ENCODE results near the gene ALOX12B. TPM values are rescaled to one million over a fixed set of nuclear protein-coding genes. Genes with fewer than 3 reads are reported as not detected.

ALOX12B gene
- not detected in 2 replicates for total RNA-seq

DNA sequence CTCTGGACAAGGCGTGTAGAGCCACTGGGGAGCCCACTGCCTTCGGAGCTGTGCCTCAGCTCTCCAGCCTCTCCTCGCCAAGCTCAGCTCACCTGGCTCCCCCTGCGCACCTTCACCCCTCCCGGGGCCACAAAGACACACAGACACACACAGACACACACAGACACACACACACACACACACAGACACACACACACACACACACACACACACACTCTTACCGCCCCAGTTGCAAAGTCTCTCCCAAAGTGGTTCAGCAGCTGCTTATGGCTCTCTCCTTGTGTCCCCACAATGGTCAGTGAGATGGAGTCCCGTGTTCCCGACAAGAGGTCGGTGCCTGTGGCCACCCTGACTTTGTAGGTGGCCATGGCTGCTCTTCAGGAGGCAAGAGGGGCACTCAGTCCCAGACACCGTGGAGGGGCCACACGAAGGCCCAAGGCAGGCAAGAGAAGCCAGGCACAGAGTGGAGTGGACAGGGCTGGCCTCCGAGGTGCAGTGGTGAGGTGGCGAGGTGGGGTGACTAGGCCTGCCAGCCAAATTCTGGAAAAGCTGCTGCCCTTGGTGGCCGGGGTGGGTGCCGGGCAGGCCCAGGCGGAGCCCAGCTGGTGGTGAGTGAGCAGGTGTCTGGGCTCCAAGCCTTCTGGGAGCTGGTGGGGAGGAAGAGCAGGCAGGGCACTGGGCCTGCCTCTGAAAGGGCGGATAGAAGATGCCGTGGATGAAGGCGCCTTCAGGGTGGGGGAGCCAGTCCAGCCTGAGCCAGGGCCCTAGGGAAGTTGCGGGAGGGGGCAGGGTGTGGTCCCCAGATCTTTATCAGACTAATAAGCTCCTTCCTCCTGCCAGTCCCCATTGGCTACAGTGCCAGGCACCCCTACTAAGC lies at the start of gene ALOX12B:
ALOX12B (minus strand) TSS at position 642 of the 877 bp plus-strand sequence; CDS start at position 368, 274 bp downstream.

DNA sequence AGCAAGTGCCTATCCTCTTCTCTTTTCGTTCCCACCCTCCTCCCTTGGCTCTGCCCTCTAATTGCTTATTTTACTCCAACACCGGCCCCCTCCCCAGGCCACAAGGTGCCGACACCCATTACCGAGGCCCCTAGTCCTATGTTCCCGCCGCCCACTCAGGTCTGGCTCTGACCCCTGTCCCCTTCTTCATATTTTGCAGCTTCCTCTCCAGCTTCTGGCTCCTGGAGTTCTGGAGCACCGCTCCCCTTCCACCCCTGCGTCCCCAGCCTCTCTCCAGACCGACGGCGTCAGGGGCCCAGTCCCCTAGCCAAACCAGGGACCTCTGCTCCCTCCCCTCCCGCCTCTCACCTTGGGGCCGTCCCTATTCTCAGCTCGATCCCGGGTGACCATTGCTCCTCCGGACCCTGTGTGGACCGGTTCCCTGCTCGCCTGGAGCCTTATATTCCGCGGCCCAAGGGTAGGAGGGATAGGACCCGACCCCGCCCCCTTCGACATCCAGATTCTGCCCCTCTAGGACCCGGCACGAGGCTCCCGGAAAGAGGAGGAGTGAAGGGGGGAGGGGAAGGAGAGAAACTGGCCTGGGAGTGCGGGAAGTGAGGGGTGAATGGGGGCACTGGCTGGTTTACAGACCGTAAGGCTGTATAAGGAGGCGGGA lies 36.3 kb upstream of the ALOX12B start, which contains the start of gene HES7:
HES7 (minus strand) TSS at position 412 of the 655 bp plus-strand sequence; CDS start at position 390, 22 bp downstream.

DNA sequence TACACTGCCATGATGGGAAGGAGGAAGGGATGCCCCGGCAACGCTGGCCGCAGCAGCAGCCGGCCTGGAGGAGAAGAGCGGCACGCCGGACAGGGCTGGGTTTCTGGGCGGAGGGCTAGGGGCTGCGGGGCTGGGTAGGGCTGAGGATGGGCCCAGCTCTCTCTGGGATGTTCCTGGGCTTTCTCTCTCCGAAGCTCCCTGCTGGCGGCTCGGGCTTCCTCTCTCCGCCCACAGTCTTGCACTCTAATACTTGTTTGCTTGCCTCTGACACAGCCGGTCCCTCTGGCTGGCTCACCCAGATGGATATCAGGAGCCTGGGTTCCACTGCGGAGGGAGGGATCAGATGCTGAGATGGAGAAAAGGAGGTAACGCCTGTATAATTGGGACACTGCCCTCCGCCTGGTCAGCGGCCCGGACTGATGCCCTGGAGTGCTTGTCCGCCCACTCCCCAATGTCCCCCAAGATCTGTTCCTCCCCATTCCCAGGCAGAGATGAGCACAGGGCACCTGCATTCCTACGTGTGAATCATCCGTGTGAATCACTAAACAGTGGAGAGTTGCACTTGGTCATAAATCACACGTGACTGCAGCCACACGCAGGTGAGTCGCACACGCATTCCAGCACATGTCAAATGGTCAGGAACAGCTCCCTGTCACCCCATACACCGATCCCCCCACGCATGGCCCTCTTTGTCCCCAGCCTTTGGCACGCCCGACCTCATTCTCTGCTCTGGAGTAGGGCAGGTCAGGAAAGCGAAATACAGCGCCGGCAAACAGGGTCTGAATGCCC lies 30.7 kb upstream of the ALOX12B start, which contains the start of gene ALOXE3:
ALOXE3 (minus strand) TSS at position 535 of the 789 bp plus-strand sequence; CDS start at position 11, 524 bp downstream.

DNA sequence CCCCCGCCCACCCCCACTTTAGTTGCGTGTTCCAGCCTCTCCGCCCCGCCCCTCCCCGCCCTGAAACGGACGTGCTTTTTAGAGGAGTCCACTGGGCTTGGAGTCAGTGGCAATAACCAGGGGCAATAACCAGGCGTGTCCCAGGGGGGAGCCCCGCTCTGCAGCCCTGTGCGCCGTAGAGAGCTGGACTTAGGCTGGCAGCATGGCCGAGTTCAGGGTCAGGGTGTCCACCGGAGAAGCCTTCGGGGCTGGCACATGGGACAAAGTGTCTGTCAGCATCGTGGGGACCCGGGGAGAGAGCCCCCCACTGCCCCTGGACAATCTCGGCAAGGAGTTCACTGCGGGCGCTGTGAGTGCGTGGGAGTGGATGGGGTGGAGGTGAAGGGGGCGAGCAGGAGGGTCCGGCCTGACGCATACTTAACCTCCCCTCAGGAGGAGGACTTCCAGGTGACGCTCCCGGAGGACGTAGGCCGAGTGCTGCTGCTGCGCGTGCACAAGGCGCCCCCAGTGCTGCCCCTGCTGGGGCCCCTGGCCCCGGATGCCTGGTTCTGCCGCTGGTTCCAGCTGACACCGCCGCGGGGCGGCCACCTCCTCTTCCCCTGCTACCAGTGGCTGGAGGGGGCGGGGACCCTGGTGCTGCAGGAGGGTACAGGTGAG lies 48.4 kb downstream of the ALOX12B start, which contains the start of gene ALOX15B:
ALOX15B (plus strand) TSS at position 106 of the 657 bp plus-strand sequence; CDS start at position 203, 97 bp downstream.

Other genes starting within 250 kb of the ALOX12B start
- 1.5 TPM in 1 of 2 replicates, not detected in the other for gene TMEM88, start 232.7 kb downstream of the ALOX12B start, total RNA-seq
- gene NAA38, start 230.2 kb downstream of the ALOX12B start, total RNA-seq = 52.0 and 64.5 TPM in 2 replicates
- gene CYB5D1, start 229.7 kb downstream of the ALOX12B start, total RNA-seq = 7.6 and 8.1 TPM in 2 replicates
- 56.3 and 66.2 TPM in 2 replicates for gene CHD3, start 198.9 kb downstream of the ALOX12B start, total RNA-seq
- 1.1 and 2.6 TPM in 2 replicates for gene RNF227, start 171.4 kb downstream of the ALOX12B start, total RNA-seq
- gene KCNAB3, start 157.9 kb downstream of the ALOX12B start, total RNA-seq = 0.44 and 1.9 TPM in 2 replicates
- 48.2 and 48.4 TPM in 2 replicates for gene TRAPPC1, start 155.8 kb downstream of the ALOX12B start, total RNA-seq
- 9.9 and 12.3 TPM in 2 replicates for gene CNTROB, start 155.5 kb downstream of the ALOX12B start, total RNA-seq
- gene GUCY2D, start 85.1 kb downstream of the ALOX12B start, total RNA-seq = not detected in 2 replicates
- 0.50 and 0.83 TPM in 2 replicates for gene ALOX15B, start 48.7 kb downstream of the ALOX12B start, total RNA-seq
- gene ALOXE3, start 30.8 kb upstream of the ALOX12B start, total RNA-seq = not detected in 2 replicates
- gene HES7, start 36.4 kb upstream of the ALOX12B start, total RNA-seq = not detected in 2 replicates
- 36.7 and 48.5 TPM in 2 replicates for gene PER1, start 64.7 kb upstream of the ALOX12B start, total RNA-seq
- gene VAMP2, start 75.2 kb upstream of the ALOX12B start, total RNA-seq = 5.6 and 7.8 TPM in 2 replicates
- gene TMEM107, start 88.7 kb upstream of the ALOX12B start, total RNA-seq = 12.4 and 22.3 TPM in 2 replicates
- 5.5 and 7.9 TPM in 2 replicates for gene BORCS6, start 102.5 kb upstream of the ALOX12B start, total RNA-seq
- 1.5 and 1.6 TPM in 2 replicates for gene AURKB, start 122.9 kb upstream of the ALOX12B start, total RNA-seq
- gene CTC1, start 160.3 kb upstream of the ALOX12B start, total RNA-seq = 3.6 and 8.3 TPM in 2 replicates
- 12.5 and 13.7 TPM in 2 replicates for gene PFAS, start 161.6 kb upstream of the ALOX12B start, total RNA-seq
- gene RANGRF, start 201.0 kb upstream of the ALOX12B start, total RNA-seq = 11.8 and 17.4 TPM in 2 replicates
- gene SLC25A35, start 207.7 kb upstream of the ALOX12B start, total RNA-seq = 0.73 and 3.0 TPM in 2 replicates
- gene ARHGEF15, start 222.5 kb upstream of the ALOX12B start, total RNA-seq = 0.68 and 1.2 TPM in 2 replicates

Data from cardiac ventricle fibroblast (primary cell).